Activated CD4-positive, alpha-beta T cell treated with anti-CD3 and anti-CD28 coated beads for 36 hours (primary cell): ENCODE results near the gene CCDC60. TPM values are rescaled to one million over a fixed set of nuclear protein-coding genes. Genes with fewer than 3 reads are reported as not detected.
A peak's percentile ranks its signal among the peaks of the same experiment; 100 is the strongest.

Experiments used
- ATAC-seq: fragments of 200-7000 bp; cut with Tn5 transposase; one replicate; pipeline ENCODE4 v1.10.0; 2021; ENCODE audit warnings: mild to moderate bottlenecking, moderate library complexity
- CTCF ChIA-PET: fragments of 350-600 bp; sonication (Branson Sonifier 250); formaldehyde crosslinking; loops from one replicate; lab custom pipeline; 2021; ENCODE audit warnings: antibody characterized with exemption; lab: Charles Lee
- POLR2A ChIA-PET: fragments of 350-600 bp; sonication (Branson Sonifier 250); formaldehyde crosslinking; loops from one replicate; lab custom pipeline; 2021; ENCODE audit warnings: antibody characterized with exemption, inconsistent platforms; lab: Charles Lee
- DNase-seq: peaks from one replicate; pipeline ENCODE4 v3.0.0-alpha.2; 2020
- H3K27ac Mint-ChIP-seq: one replicate; pipeline ENCODE4 v1.8.0; 2021; ENCODE audit warnings: mixed read lengths
- H3K27me3 Mint-ChIP-seq: one replicate; pipeline ENCODE4 v1.8.0; 2021; ENCODE audit warnings: mixed read lengths
- H3K36me3 Mint-ChIP-seq: one replicate; pipeline ENCODE4 v1.8.0; 2021; ENCODE audit warnings: low read depth, mixed read lengths
- H3K4me1 Mint-ChIP-seq: one replicate; pipeline ENCODE4 v1.8.0; 2021; ENCODE audit warnings: mixed read lengths
- H3K4me3 Mint-ChIP-seq: one replicate; pipeline ENCODE4 v1.8.0; 2021; ENCODE audit warnings: mild to moderate bottlenecking, moderate library complexity, mixed read lengths
- H3K9me3 Mint-ChIP-seq: one replicate; pipeline ENCODE4 v1.8.0; 2021; ENCODE audit warnings: low read depth, mixed read lengths
- intact Hi-C, 2 experiments: fragments of 100-400 bp; cut with DNase I in 1 of 2; cut with micrococcal nuclease in 1 of 2; formaldehyde crosslinking; loops; one replicate each; pipeline versions ENCODE4 v1.14.2 to v1.15.1; 2022 to 2024; cut with DNase I, micrococcal nuclease
- total RNA-seq, 2 experiments: library from RNA; stranded (reverse); gene quantifications; one replicate each; pipeline ENCODE4 v1.2.3, GENCODE V29; 2021

CCDC60 gene
- total RNA-seq, 2 experiments from 2014 or later = not detected

DNA sequence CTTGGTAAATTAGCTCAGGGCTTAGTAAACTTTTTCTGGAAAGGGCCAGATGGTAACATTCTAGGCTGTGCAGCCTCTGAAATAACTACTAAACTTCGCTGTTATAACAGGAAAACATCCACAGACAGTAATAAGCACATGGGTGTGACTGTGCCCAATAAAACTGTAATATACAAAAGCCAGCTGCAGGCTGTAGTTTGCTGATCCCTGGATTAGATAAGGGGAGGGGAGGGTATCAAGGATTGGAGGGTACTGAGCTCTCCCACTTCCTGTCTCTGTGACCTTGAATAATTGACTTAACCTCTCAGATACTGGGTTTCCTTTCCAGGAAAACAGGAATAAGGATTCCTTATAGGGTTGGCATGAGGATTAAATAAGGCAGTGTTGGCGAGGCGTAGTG, 81.2 kb downstream of the CCDC60 start:
- H3K9me3 Mint-ChIP-seq = no peaks in the 10 kb centered on the region
- peaks cover 19% of the 10 kb centered on the region for H3K27me3 Mint-ChIP-seq
- DNase-seq = no peak
- H3K36me3 Mint-ChIP-seq = no peaks in the 10 kb centered on the region
- intact Hi-C loops = loop anchor here (10.0 kb wide), 2 partner anchors 441 to 701 kb away; no protein-coding TSS in a partner anchor
- ChIA-PET CTCF (interaction anchor here (0.7 to 1.5 kb wide), 4 partner anchors 11 to 1040 kb away, joined by 3 to 5 read pairs (median 4); partner anchors contain the start of gene SUDS3), POLR2A (no interaction called here)
- H3K4me1 Mint-ChIP-seq = no peaks in the 10 kb centered on the region
- H3K4me3 Mint-ChIP-seq = no peak overlapping the region
- ATAC-seq = no peak
- H3K27ac Mint-ChIP-seq = no peak overlapping the region

DNA sequence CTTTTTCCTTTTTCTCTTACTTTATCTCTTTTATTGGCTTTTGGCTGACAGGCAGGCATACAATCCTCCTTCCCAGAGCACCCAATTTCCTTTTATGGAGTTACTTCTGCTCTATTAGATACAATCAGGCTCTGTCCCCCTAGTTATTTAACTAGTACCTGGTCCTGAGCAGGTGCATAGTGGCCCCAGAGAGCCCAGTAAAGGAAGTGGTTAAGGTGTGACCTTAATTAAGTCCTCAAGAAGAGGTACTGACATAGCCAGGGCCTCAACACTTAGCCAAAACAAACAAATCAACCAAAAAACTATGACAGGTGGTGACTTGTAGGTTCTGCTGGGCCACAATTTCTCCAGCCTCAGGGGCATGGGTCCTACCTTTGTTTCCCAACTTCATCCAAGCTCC, 82.9 kb downstream of the CCDC60 start:
- no peaks in the 10 kb centered on the region for H3K36me3 Mint-ChIP-seq
- ATAC-seq (no peak), DNase-seq (no peak)
- H3K9me3 Mint-ChIP-seq = peaks cover 7% of the 10 kb centered on the region
- CTCF ChIA-PET = no interaction called here
- no peak overlapping the region for H3K27ac Mint-ChIP-seq
- H3K4me3 Mint-ChIP-seq = no peak overlapping the region
- no peaks in the 10 kb centered on the region for H3K4me1 Mint-ChIP-seq
- intact Hi-C loops = loop anchor here (10.0 kb wide), 2 partner anchors 443 to 703 kb away; no protein-coding TSS in a partner anchor
- peaks cover 26% of the 10 kb centered on the region for H3K27me3 Mint-ChIP-seq
- POLR2A ChIA-PET = no interaction called here

DNA sequence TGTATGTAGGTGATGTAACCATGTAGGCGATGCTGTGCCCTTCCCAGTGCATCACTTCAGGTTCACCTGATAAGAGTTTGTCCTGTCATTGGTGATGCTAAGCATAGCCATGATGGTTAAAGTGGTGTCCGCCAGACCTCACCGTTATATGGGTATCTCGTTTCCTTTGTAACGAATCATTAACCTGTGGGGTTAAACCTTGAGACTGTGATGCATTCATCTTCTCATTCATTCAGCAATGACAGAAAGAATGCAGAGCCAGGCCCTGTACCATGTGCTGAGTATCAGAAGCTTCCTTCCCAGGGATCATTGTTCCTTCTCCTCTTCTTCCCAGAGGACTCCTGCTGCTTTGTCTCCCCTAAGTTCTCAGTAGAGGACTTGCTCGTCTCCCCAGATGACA, 84.9 kb downstream of the CCDC60 start:
- Mint-ChIP-seq H3K9me3 (peaks cover 7% of the 10 kb centered on the region), H3K27me3 (peaks cover 28% of the 10 kb centered on the region), H3K4me1 (no peaks in the 10 kb centered on the region), H3K36me3 (no peaks in the 10 kb centered on the region), H3K27ac (no peak overlapping the region), H3K4me3 (no peak overlapping the region)
- ChIA-PET POLR2A (no interaction called here), CTCF (no interaction called here)
- DNase-seq = no peak
- ATAC-seq = no peak
- intact Hi-C loops = loop anchor here (10.0 kb wide), 2 partner anchors 445 to 705 kb away; no protein-coding TSS in a partner anchor

DNA sequence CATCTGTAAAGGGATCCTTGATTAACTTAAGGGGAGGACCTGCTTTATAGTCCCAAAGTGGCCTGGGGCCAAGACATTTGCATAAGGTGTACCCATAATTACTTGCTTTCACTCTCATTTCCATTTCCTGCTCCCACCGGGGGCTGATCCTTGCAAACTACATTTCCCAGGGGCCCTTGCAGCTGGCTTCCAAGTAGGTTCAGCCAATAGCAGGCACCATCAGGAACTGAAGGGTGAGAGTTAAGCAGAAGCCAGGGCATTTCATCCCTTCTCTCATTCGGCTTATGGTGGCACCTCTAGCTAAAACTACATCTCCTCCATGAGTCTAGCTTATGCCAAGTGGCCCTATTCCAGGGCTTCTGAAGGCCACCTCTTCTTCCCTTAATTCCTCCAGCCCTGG, 88.8 kb downstream of the CCDC60 start:
- ChIA-PET POLR2A (interaction anchor here (0.6 to 0.7 kb wide), 2 partner anchors 182 to 609 kb away, joined by 3 read pairs; no protein-coding TSS in a partner anchor), CTCF (interaction anchor here (3.1 kb wide), 1 partner anchor 10 kb away, joined by 11 read pairs; no protein-coding TSS in a partner anchor)
- no peak overlapping the region for H3K4me3 Mint-ChIP-seq
- ATAC-seq = no peak
- no peaks in the 10 kb centered on the region for H3K36me3 Mint-ChIP-seq
- H3K27ac Mint-ChIP-seq = no peak overlapping the region
- intact Hi-C loops = no loop called here
- H3K4me1 Mint-ChIP-seq = no peaks in the 10 kb centered on the region
- DNase-seq = peak; percentile 12
- peaks cover 22% of the 10 kb centered on the region for H3K27me3 Mint-ChIP-seq
- H3K9me3 Mint-ChIP-seq = peaks cover 7% of the 10 kb centered on the region

DNA sequence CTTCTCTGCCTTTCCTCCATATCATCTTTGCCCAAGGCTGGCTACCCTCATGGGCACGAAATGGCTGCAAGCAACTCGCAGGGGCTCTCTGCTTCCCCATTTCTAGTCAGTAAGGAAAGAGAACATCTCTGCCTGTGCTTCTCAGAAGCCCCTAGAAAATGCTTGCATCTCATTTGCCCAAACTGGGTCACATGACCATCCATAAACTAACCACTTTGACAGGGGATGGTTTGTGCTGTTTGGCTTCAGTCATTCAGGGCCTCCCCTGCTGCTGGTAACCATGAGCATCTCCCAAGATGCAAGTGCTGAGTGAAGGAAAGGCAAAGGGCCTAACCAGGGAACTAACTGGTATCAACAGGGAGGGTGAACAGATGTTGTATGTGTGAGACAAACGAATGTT, 91.1 kb downstream of the CCDC60 start:
- Mint-ChIP-seq H3K9me3 (peaks cover 7% of the 10 kb centered on the region), H3K27ac (no peak overlapping the region), H3K4me1 (no peaks in the 10 kb centered on the region), H3K36me3 (no peaks in the 10 kb centered on the region), H3K4me3 (no peak overlapping the region), H3K27me3 (peaks cover 16% of the 10 kb centered on the region)
- intact Hi-C loops = no loop called here
- ChIA-PET CTCF (interaction anchor here (0.6 kb wide), 1 partner anchor 228 kb away, joined by 3 read pairs; no protein-coding TSS in a partner anchor), POLR2A (no interaction called here)
- DNase-seq (no peak), ATAC-seq (no peak)

DNA sequence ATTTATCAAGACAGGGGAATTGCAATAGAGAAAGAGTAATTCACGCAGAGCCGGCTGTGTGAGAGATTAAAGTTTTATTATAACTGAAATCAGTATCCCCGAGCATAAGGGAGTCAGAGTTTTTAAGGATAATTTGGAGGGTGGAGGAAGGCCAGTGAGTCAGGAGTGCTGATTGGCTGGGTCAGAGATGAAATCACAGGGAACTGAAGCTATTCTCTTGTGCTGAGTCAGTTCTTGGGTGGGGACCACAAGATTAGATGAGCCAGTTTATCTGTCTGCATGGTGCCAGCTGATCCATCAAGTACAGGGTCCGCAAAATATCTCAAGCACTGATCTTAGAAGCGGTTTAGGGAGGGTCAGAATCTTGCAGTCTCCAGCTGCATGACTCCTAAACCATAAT, 96.6 kb downstream of the CCDC60 start:
- CTCF ChIA-PET = interaction anchor here (1.0 kb wide), 1 partner anchor 13 kb away, joined by 3 read pairs; no protein-coding TSS in a partner anchor
- peaks cover 5% of the 10 kb centered on the region for H3K9me3 Mint-ChIP-seq
- DNase-seq (no peak), ATAC-seq (no peak)
- H3K27ac Mint-ChIP-seq = no peak overlapping the region
- no peaks in the 10 kb centered on the region for H3K4me1 Mint-ChIP-seq
- no peaks in the 10 kb centered on the region for H3K36me3 Mint-ChIP-seq
- H3K4me3 Mint-ChIP-seq = no peak overlapping the region
- POLR2A ChIA-PET = no interaction called here
- H3K27me3 Mint-ChIP-seq = peaks cover 3% of the 10 kb centered on the region
- intact Hi-C loops = no loop called here

DNA sequence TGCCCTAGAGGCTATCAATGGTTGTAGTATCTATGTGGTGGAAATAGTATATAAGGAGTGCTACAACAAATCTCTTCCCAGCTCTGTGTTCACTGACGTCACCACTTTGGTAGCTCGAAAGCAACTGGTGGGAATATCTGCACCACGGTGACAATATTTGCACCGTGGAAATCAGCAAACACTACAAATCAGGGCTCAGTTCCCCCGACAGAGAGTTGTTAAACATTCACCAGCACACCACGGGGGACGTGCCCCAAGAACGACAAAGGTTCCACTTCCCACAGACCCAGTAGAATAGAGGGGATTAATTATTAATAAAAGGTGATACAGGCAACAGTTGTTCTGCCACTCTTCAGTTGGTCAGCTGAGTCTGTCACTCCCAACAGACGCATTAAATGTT, 98.4 kb downstream of the CCDC60 start:
- ATAC-seq = no peak
- H3K9me3 Mint-ChIP-seq = peaks cover 5% of the 10 kb centered on the region
- ChIA-PET CTCF (interaction anchor here (0.7 to 5.2 kb wide), 3 partner anchors 11 to 95 kb away, joined by 3 to 32 read pairs (median 3); no protein-coding TSS in a partner anchor), POLR2A (no interaction called here)
- no peaks in the 10 kb centered on the region for H3K36me3 Mint-ChIP-seq
- no peaks in the 10 kb centered on the region for H3K4me1 Mint-ChIP-seq
- intact Hi-C loops = no loop called here
- no peak overlapping the region for H3K4me3 Mint-ChIP-seq
- H3K27ac Mint-ChIP-seq = no peak overlapping the region
- peaks cover 8% of the 10 kb centered on the region for H3K27me3 Mint-ChIP-seq
- DNase-seq = no peak

DNA sequence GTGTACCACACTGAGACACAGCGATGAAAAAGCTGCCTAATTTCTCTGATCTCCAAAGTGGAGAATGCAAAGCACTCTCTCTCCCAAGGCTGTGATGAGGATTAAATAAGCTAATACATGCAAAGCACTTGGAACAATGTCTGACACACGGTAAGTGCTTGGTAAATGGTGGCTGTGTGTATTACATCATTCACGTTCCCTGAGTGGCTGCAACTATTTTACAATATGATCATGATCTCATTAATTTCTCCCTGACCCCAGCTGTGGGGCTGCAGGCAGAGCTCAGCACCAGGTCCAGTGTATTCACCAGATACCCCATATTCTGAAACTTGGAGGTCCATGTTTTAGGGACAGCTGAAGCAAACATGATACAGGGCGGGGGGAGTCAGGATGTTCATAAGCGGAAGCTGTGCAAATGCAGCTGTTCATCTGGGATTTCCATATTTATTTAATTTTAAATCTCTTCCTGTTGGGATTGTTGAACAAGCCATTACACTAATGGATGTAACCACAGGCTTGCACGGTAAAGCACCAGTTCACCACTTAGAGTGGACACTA, 106.4 kb downstream of the CCDC60 start:
- no peak overlapping the region for H3K4me3 Mint-ChIP-seq
- DNase-seq (no peak), ATAC-seq (no peak)
- H3K27me3 Mint-ChIP-seq = peaks cover 32% of the 10 kb centered on the region
- intact Hi-C loops = no loop called here
- peaks cover 3% of the 10 kb centered on the region for H3K4me1 Mint-ChIP-seq
- CTCF ChIA-PET = interaction anchor here (0.6 to 5.2 kb wide), 4 partner anchors 27 to 225 kb away, joined by 3 to 51 read pairs (median 6); no protein-coding TSS in a partner anchor
- POLR2A ChIA-PET = no interaction called here
- no peak overlapping the region for H3K27ac Mint-ChIP-seq
- H3K9me3 Mint-ChIP-seq = no peaks in the 10 kb centered on the region
- H3K36me3 Mint-ChIP-seq = no peaks in the 10 kb centered on the region

DNA sequence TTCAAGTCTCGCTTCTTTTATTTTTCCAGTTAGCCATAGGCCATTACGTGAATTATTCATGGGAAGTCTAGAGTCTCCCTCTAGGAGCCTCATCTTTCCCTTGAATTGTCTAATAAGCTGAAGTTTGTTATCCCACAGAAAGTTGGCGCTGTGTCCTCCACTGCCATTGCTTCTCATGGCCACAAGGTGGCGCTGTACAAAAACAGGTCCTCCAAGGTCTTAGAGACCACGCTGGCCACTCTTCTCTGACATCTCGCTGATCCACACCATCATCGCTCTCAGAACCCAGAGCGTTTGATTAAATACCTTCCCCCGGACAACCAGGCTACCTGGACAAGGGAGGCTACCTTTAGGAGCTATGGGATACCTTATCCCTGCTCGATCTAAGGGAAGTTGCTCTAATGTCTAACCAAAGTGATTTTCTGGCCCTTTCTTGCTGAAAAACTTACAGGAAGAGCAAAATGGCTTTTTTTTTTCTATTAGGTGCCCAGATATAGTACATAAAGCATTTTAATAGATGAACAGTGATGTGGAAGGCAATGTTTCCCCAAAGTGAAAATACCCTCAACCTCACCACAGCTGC, 110.0 kb downstream of the CCDC60 start:
- ChIA-PET CTCF (interaction anchor here (0.6 to 5.2 kb wide), 29 partner anchors 11 to 457 kb away, joined by 3 to 51 read pairs (median 3); no protein-coding TSS in a partner anchor), POLR2A (no interaction called here)
- Mint-ChIP-seq H3K27me3 (peaks cover 23% of the 10 kb centered on the region), H3K4me1 (peaks cover 3% of the 10 kb centered on the region), H3K36me3 (no peaks in the 10 kb centered on the region), H3K27ac (no peak overlapping the region), H3K4me3 (no peak overlapping the region), H3K9me3 (no peaks in the 10 kb centered on the region)
- ATAC-seq = peak; percentile 55
- intact Hi-C loops = loop anchor here (1.0 to 2.0 kb wide), 5 partner anchors 101 to 458 kb away; no protein-coding TSS in a partner anchor
- peak; percentile 71 for DNase-seq

DNA sequence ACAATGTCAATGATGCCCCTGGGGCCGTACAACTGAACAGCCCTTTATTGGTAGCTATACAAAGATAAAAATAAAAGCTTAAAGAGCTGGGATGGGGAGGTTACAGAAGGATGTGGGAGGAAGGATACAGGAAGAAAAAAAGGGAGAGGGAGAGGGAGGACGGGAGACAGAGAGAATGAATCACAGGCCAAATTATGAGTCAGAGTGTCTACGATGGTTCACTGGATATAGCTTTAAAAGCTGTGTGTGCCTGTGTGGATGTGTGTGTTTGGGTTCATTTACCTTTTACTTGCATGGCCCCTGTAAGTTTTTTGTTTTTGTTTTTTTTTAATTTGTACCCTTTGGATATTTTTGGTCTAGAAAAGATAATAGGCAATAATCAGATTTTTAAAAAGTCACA, 111.9 kb downstream of the CCDC60 start:
- intact Hi-C loops = no loop called here
- Mint-ChIP-seq H3K27ac (no peak overlapping the region), H3K9me3 (no peaks in the 10 kb centered on the region), H3K27me3 (peaks cover 20% of the 10 kb centered on the region), H3K4me1 (peaks cover 3% of the 10 kb centered on the region), H3K36me3 (no peaks in the 10 kb centered on the region), H3K4me3 (no peak overlapping the region)
- ChIA-PET POLR2A (no interaction called here), CTCF (interaction anchor here (0.7 to 1.6 kb wide), 5 partner anchors 14 to 211 kb away, joined by 3 to 5 read pairs (median 4); no protein-coding TSS in a partner anchor)
- ATAC-seq (no peak), DNase-seq (no peak)

DNA sequence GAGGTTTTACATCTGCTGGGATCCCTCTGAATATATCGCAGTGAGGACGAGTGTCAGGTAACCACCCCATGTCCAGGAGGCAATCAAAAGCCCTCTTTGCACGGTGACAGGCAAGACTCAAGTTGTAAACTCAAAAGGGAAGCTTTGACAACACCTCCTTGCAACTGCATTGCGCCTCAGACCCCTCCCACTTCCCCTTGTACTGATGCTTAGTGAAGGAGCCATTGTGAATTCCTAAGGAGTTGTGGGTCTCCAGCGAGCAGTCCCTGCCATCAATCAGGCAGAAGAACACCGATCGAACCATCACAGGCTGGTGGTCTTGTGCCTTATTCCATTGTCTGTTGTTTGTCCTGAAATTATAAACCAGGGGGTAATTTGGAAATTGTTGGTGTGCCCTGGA, 112.6 kb downstream of the CCDC60 start:
- Mint-ChIP-seq H3K27me3 (peaks cover 19% of the 10 kb centered on the region), H3K9me3 (no peaks in the 10 kb centered on the region), H3K36me3 (no peaks in the 10 kb centered on the region), H3K4me1 (peaks cover 3% of the 10 kb centered on the region), H3K27ac (no peak overlapping the region), H3K4me3 (no peak overlapping the region)
- DNase-seq (no peak), ATAC-seq (no peak)
- CTCF ChIA-PET = interaction anchor here (0.7 to 1.6 kb wide), 5 partner anchors 15 to 210 kb away, joined by 3 to 5 read pairs (median 4); no protein-coding TSS in a partner anchor
- intact Hi-C loops = no loop called here
- POLR2A ChIA-PET = no interaction called here
